ENCODE results near the gene TFPT.

TFPT gene

GRCh38 chr19:54115109-54116063, at the start of gene TFPT, which contains the start of gene PRPF31:
TSS of gene TFPT (minus strand) at chr19:54115657. CDS start at chr19:54115269, 388 bp downstream.
TSS of gene PRPF31 (plus strand) at chr19:54115754. CDS start at chr19:54118279, 2,525 bp downstream.
- DNase-seq = peak; percentile 95 to 98

- no peak for DNase-seq
Measured at GRCh38 chr19:54165222-54165621, 49.8 kb upstream of the TFPT start.

GRCh38 chr19:54164369-54165068, 49.1 kb upstream of the TFPT start:
- peak; percentile 17 to 48 for DNase-seq

- no peak for DNase-seq
Measured at GRCh38 chr19:54162884-54163283, 47.4 kb upstream of the TFPT start.

- DNase-seq = peak; percentile 84 to 86
Measured at GRCh38 chr19:54162241-54162805, 46.9 kb upstream of the TFPT start.

- no peak for DNase-seq
Measured at GRCh38 chr19:54160854-54161253, 45.4 kb upstream of the TFPT start.

GRCh38 chr19:54160182-54160811, 44.8 kb upstream of the TFPT start:
- DNase-seq = no peak

GRCh38 chr19:54159352-54160181, 44.1 kb upstream of the TFPT start, which contains the start of gene LENG1:
TSS of gene LENG1 (minus strand) at chr19:54159721. CDS start at chr19:54159695, 26 bp downstream.
- DNase-seq = peak; percentile 98 to 100

- DNase-seq = peak in 1 of 2 donors; percentile 30
Measured at GRCh38 chr19:54158812-54159351, 43.4 kb upstream of the TFPT start.

- DNase-seq = no peak
Measured at GRCh38 chr19:54156953-54157352, 41.5 kb upstream of the TFPT start.

- DNase-seq = no peak
Measured at GRCh38 chr19:54156490-54156889, 41.0 kb upstream of the TFPT start.

- DNase-seq = no peak
Measured at GRCh38 chr19:54155694-54156093, 40.2 kb upstream of the TFPT start.

- DNase-seq = no peak
Measured at GRCh38 chr19:54154603-54155345, 39.3 kb upstream of the TFPT start.

- DNase-seq = no peak
Measured at GRCh38 chr19:54153731-54154326, 38.4 kb upstream of the TFPT start.

GRCh38 chr19:54152878-54153524, 37.5 kb upstream of the TFPT start:
- DNase-seq = no peak

- no peak for DNase-seq
Measured at GRCh38 chr19:54152267-54152666, 36.8 kb upstream of the TFPT start.

- DNase-seq = no peak
Measured at GRCh38 chr19:54151362-54152035, 36.0 kb upstream of the TFPT start.

GRCh38 chr19:54149021-54149812, 33.8 kb upstream of the TFPT start:
- DNase-seq = no peak
